ENCODE results near the gene SLC23A2.

Gene SLC23A2

GRCh38 chr20:4813863-4814695 lies 187.2 kb downstream of the SLC23A2 start:
- no peak for DNase-seq (ENCODE audit: low read depth)

- DNase-seq (ENCODE audit: low read depth): no peak
Observed at GRCh38 chr20:4813076-4813862, 188.0 kb downstream of the SLC23A2 start.

DNA sequence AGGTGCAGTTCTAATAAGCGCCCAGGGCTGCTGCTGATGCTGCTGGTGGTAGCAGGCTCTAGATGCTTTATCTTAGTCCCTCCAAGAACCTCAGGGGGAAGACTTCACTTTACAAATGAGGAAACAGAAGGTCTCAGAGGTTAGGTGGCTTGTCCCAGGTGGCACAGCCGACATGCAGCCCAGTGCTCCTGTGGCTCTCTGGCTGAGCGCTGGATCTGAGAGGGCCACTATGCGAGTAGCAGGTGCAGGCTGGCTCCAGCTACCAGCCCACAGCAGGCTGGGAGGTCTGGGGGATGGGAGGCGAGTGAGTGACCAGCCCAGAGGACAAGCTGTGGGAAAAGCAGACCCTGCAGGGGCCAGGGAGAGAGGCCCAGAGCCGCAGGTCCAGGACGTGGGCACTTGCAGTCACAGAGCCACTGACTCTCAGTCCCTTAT lies 188.7 kb downstream of the SLC23A2 start:
- DNase-seq (ENCODE audit: low read depth): no peak

DNA sequence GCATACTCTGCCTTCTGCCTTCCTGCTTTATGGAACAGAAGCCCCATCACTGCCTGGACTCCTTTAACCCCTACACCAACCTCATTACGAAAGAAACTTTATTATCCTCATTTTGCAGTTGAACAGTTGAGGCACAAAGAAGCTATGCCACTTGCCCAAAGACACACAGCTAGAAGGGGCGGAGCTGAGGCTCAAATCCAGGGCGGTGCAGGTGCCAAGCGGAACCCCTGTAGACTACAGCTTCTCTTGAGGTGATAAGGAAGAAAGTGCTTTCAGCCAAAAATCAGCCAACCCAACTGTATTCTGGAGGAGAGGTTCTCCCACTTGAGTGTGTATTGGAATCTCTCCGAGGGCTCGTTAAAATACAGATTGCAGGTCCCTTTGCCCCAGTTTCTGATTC lies 189.1 kb downstream of the SLC23A2 start:
- DNase-seq (ENCODE audit: low read depth): no peak

GRCh38 chr20:4811661-4812181 lies 189.6 kb downstream of the SLC23A2 start:
- peak; percentile 28 for DNase-seq (ENCODE audit: low read depth)

- DNase-seq (ENCODE audit: low read depth): no peak
Observed at GRCh38 chr20:4811257-4811656, 190.1 kb downstream of the SLC23A2 start.

- no peak for DNase-seq (ENCODE audit: low read depth)
Observed at GRCh38 chr20:4810426-4811019, 190.8 kb downstream of the SLC23A2 start.

DNA sequence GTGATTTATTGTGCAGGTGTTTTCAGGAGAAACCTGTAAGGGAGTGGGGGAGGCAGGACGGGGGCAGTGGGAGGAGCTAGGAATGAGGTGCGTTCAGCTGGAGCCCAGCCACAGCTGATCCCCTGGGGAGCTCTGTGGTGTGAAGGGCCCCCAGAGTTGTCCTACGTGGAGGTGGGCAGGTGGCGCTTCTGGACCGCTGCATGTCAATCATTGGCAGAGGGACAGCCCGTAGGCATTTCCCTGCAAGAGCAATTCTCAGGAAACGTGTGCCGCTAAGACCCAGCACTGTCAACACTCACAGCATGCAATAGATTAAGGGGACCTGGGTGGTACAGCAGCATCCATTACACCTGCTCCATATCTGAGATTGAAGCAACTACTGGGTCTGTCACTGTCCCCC lies 191.6 kb downstream of the SLC23A2 start:
- DNase-seq (ENCODE audit: low read depth): no peak

GRCh38 chr20:4808872-4809271 lies 192.4 kb downstream of the SLC23A2 start:
- DNase-seq (ENCODE audit: low read depth): no peak

GRCh38 chr20:4805663-4806449 lies 195.5 kb downstream of the SLC23A2 start:
- no peak for DNase-seq (ENCODE audit: low read depth)

- DNase-seq (ENCODE audit: low read depth): no peak
Observed at GRCh38 chr20:4802527-4802926, 198.8 kb downstream of the SLC23A2 start.

Data from stimulated activated CD8-positive, alpha-beta memory T cell treated with anti-CD3 and anti-CD28 coated beads, Interleukin-12 subunit alpha, Interleukin-12 subunit beta, amount 100 ng/mL, for 4 hours (primary cell).